Stimulated activated effector memory CD8-positive, alpha-beta T cell treated with anti-CD3 and anti-CD28 coated beads, Interleukin-12 subunit alpha, Interleukin-12 subunit beta, amount 100 ng/mL, for 72 hours (primary cell): ENCODE measurements around the gene FAM47B.

Experiments used
- ATAC-seq: fragments of 150-1000 bp; cut with Tn5 transposase; 2 replicates; pipeline ENCODE4 v1.10.0; 2021
- DNase-seq, 2 donors: peaks; one replicate each; pipeline ENCODE4 v3.0.0; 2021 to 2022; ENCODE audit warnings: low spot score in 2 of 2
- H3K27ac Mint-ChIP-seq: one replicate; pipeline ENCODE4 v1.8.0; 2022; ENCODE audit warnings: mild to moderate bottlenecking, mixed read lengths
- H3K36me3 Mint-ChIP-seq: one replicate; pipeline ENCODE4 v1.8.0; 2022; ENCODE audit warnings: mild to moderate bottlenecking, mixed read lengths
- H3K4me1 Mint-ChIP-seq: one replicate; pipeline ENCODE4 v1.8.0; 2022; ENCODE audit warnings: mixed read lengths
- H3K4me3 Mint-ChIP-seq: one replicate; pipeline ENCODE4 v1.8.0; 2022; ENCODE audit warnings: mild to moderate bottlenecking, mixed read lengths
- H3K9me3 Mint-ChIP-seq: one replicate; pipeline ENCODE4 v1.8.0; 2022; ENCODE audit warnings: mixed read lengths

FAM47B gene

DNA sequence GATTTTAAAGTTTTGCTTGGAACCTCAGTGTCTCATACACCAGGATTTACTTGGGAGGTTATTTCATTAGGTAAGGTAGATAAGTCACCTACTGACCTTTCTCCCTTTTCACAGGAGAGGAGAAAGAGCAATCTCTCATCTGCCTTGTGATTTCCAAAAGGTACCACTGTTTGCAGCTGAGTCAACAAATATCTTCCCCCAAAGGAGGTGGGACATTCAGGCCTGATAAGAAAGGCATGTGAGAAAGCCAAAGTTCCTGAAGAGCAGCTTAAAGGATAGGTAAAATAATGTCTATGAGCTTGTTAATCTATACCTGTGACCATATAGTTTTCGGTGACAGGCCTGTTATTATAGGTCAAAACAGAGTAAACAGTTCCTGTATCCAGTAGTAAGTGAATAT is 45.0 kb downstream of the FAM47B start:
- DNase-seq (no peak), ATAC-seq (no peak)
- no peaks in the 10 kb centered on the region for H3K9me3 Mint-ChIP-seq
- H3K36me3 Mint-ChIP-seq, result no peaks in the 10 kb centered on the region
- H3K4me1 Mint-ChIP-seq, result no peaks in the 10 kb centered on the region
- no peak overlapping the region for H3K27ac Mint-ChIP-seq
- no peak overlapping the region for H3K4me3 Mint-ChIP-seq
